GM18505 (cell line): Measurements from ENCODE around the gene ABCF2.

Experiments used
- ATAC-seq: cut with Tn5 transposase; IDR thresholded peaks from one replicate; pipeline ENCODE4 v1.9.1; 2021; ENCODE audit not compliant: unreplicated experiment
- POLR2A ChIP-seq: IDR thresholded peaks from 4 replicates; pipeline ENCODE4 v1.6.1; 2011; ENCODE audit warnings: borderline replicate concordance; ENCODE audit not compliant: insufficient read depth, insufficient read length; ENCODE audit errors: extremely low read depth

Gene ABCF2

GRCh38 chr7:151209588-151209987 is 17.4 kb downstream of the ABCF2 start:
- ATAC-seq: no peak
- TF ChIP-seq POLR2A: no peak

GRCh38 chr7:151208253-151208862 is 18.6 kb downstream of the ABCF2 start:
- TF ChIP-seq POLR2A: no peak
- no peak for ATAC-seq

- TF ChIP-seq POLR2A: no peak
- ATAC-seq: no peak
These were observed 19.2 kb downstream of the ABCF2 start for GRCh38 chr7:151207804-151208203.

GRCh38 chr7:151207315-151207714 is 19.7 kb downstream of the ABCF2 start:
- TF ChIP-seq POLR2A: no peak
- ATAC-seq: no peak

GRCh38 chr7:151206914-151207313 is 20.1 kb downstream of the ABCF2 start:
- no peak for ATAC-seq
- no peak for TF ChIP-seq POLR2A

GRCh38 chr7:151205730-151206129 is 21.3 kb downstream of the ABCF2 start:
- no peak for TF ChIP-seq POLR2A
- no peak for ATAC-seq

- no peak for TF ChIP-seq POLR2A
- no peak for ATAC-seq
These were observed 22.5 kb downstream of the ABCF2 start for GRCh38 chr7:151204383-151205032.

- no peak for ATAC-seq
- no peak for TF ChIP-seq POLR2A
These were observed 24.2 kb downstream of the ABCF2 start for GRCh38 chr7:151202836-151203235.

GRCh38 chr7:151201751-151202150 is 25.3 kb downstream of the ABCF2 start:
- no peak for ATAC-seq
- TF ChIP-seq POLR2A: no peak

- no peak for TF ChIP-seq POLR2A
- no peak for ATAC-seq
These were observed 25.7 kb downstream of the ABCF2 start for GRCh38 chr7:151201344-151201743.

GRCh38 chr7:151198945-151199848 is 27.8 kb downstream of the ABCF2 start:
- no peak for ATAC-seq
- TF ChIP-seq POLR2A: no peak

- no peak for ATAC-seq
- no peak for TF ChIP-seq POLR2A
These were observed 29.1 kb downstream of the ABCF2 start for GRCh38 chr7:151197932-151198331.

- no peak for TF ChIP-seq POLR2A
- no peak for ATAC-seq
These were observed 31.2 kb downstream of the ABCF2 start for GRCh38 chr7:151195616-151196450.
